ENCODE results near the gene C10orf95. TPM values are rescaled to one million over a fixed set of nuclear protein-coding genes. Genes with fewer than 3 reads are reported as not detected.

C10orf95 gene
- total and polyA plus RNA-seq, 11 donors = 0.18 to 0.21 TPM; not detected in 9

DNA sequence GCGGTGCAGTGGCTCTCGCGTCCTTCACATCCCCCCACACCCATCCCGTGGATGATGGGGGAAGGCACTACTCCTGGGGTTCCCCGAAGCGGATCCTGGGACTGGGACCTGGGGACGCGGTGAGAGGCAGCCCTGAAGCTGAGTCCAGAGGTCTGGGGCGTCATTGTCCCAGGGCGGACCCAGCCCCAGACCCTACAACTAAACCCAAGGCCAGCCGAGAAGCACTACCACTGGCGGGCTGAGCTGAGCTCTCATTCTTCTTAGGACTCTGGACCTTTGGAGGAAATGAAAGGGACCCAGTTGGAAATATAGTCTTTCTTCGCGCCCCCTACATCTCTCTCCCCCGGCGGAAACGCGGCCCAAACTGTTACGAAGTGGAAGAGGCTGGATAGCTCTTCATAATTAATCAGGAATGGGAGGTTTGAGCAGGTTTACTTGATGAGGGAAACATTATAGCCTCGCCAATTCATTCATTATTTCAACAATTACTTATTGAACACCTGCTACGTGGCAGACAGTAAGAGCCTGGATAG lies 31.1 kb downstream of the C10orf95 start:
- WGBS, 4 donors = 1 to 3% (median 2%) methylated on average over 21 of the region's 21 CpGs
- peak overlapping the region; percentile 52 to 99 (median 88) for H3K4me3 ChIP-seq
- ATAC-seq (no peak), DNase-seq (no peak)
- TF ChIP-seq, protein P1, sequence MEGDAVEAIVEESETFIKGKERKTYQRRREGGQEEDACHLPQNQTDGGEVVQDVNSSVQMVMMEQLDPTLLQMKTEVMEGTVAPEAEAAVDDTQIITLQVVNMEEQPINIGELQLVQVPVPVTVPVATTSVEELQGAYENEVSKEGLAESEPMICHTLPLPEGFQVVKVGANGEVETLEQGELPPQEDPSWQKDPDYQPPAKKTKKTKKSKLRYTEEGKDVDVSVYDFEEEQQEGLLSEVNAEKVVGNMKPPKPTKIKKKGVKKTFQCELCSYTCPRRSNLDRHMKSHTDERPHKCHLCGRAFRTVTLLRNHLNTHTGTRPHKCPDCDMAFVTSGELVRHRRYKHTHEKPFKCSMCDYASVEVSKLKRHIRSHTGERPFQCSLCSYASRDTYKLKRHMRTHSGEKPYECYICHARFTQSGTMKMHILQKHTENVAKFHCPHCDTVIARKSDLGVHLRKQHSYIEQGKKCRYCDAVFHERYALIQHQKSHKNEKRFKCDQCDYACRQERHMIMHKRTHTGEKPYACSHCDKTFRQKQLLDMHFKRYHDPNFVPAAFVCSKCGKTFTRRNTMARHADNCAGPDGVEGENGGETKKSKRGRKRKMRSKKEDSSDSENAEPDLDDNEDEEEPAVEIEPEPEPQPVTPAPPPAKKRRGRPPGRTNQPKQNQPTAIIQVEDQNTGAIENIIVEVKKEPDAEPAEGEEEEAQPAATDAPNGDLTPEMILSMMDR (IDR thresholded peaks at IDR 0.05) = peak in 1 of 12 donors; percentile 2
- no peak for TF ChIP-seq POLR2A (IDR thresholded peaks at IDR 0.05)
- peaks cover 4 to 33% (median 16%) of the 10 kb centered on the region in 9 donors for H3K27me3 ChIP-seq
- H3K36me3 ChIP-seq = peaks cover 0 to 21% (median 13%) of the 10 kb centered on the region in 9 donors
- no peaks in the 10 kb centered on the region for H3K9me3 ChIP-seq
- H3K4me1 ChIP-seq = peaks cover 6 to 45% (median 28%) of the 10 kb centered on the region in 12 donors
- H3K27ac ChIP-seq = peak overlapping the region; percentile 61 to 96 (median 90)
- intact Hi-C loops (cut with DNase I) = loop anchor here in 4 of 10 donors (2.0 to 5.0 kb wide), 4 partner anchors 25 to 59 kb away; partner anchors contain the start of gene NFKB2 (in 3 of the 4)

DNA sequence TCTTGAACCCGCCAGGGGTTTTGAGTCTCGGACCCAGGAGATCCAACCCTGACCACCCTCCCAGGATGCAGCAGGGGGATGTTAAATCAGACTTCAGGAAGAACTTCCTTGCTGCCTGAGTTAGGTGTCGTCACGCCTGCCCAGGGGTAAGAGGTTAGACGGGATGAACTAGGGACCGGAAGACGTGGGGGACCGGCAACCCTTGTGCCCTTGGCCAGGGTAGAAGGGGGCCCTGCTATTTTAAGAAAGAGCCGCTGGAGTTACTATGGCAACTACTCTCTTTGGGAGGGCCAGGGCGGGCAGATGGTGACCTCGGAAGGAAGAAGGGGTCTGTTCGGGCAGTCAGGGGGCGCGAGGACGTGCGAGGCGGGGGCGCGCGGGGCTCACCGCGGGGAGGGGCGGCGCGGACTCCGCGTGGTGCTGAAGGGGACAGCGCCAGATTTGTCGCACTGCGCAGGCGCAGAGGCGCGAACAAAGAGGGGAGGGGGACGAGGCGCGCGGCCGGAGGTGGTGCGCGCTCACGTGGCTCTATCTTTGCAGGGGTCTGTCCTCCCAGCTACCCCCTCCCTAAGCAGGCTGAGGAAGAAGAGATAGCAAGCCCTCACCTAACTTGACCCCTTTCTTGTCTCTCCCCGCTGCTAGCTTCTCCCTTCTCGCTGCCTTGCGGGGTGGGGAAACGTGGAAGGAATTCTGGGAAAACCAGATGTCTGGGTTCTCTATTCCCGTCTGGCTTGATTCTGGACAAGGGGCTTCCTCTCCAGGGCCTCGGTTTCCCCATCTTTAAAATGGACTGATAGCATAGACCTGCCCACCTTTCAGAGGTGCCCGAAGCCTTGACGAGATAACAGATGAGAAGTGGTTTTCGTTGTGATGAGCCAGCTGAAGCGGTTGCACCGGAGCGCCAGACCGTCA lies 31.8 kb downstream of the C10orf95 start:
- ATAC-seq = peak in 1 of 4 donors; percentile 20
- no peak for TF ChIP-seq POLR2A (IDR thresholded peaks at IDR 0.05)
- TF ChIP-seq, protein P1 (IDR thresholded peaks at IDR 0.05) = no peak

DNA sequence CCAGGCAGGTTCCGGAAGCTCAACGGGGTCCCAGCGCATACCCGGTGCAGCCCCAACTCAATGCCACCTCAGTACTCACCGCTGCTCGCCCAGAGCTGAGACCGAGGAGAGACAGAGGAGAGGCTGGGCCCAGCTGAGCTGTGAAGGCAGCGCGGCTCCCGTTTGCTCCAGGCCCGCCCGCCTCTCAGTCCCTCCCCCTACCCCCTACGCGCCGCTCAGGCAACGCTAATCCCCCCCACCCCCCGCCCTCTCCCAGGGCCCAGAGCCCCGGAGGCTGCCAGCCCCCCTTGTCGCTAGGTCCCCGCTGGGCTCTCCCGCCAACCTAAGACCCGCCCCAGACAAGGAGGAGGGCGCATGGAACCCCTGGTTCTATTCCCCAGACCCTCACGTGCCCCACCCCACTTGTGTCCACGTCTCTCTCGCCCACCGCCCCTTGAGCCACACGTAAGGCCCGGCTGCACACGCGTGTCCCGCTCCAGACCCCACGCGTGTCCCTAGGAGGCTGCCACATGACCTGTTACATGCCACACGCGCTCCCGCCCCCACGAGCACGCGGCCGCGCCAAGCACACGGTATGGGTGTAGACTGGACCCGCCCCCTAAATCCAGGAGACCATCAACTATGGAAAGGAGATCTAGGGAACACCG lies 32.6 kb downstream of the C10orf95 start, which contains the start of gene PSD:
PSD (minus strand) TSS at position 164 of the 647 bp plus-strand sequence. CDS start 1,747 bp downstream, outside the sequence.
- DNase-seq (no peak), ATAC-seq (no peak)
- Histone ChIP-seq H3K27ac (peak within 1 kb of the TSS in 1 of 12 donors; percentile 91), H3K27me3 (peaks cover 7 to 48% (median 26%) of the 10 kb centered on the region in 9 donors), H3K36me3 (peaks cover 0 to 9% (median 7%) of the 10 kb centered on the region in 9 donors), H3K4me1 (peaks cover 6 to 44% (median 28%) of the 10 kb centered on the region in 12 donors), H3K4me3 (peak within 1 kb of the TSS; percentile 13 to 99 (median 88)), H3K9me3 (no peaks in the 10 kb centered on the region)
- TF ChIP-seq, protein P1 (IDR thresholded peaks at IDR 0.05) = no peak
- no peak for TF ChIP-seq POLR2A (IDR thresholded peaks at IDR 0.05)
- WGBS, 4 donors = 1 to 3% (median 2%) methylated on average over 22 to 45 of the region's 45 CpGs
- intact Hi-C loops (cut with DNase I) = loop anchor here in 1 of 10 donors (10.0 kb wide), 1 partner anchor 254 kb away; no protein-coding TSS in a partner anchor

More for the DNA sequence above, 31.8 kb downstream of the C10orf95 start:
- no peaks in the 10 kb centered on the region for H3K9me3 ChIP-seq
- peaks cover 6 to 45% (median 28%) of the 10 kb centered on the region in 12 donors for H3K4me1 ChIP-seq
- intact Hi-C loops (cut with DNase I) = loop anchor here in 4 of 10 donors (2.0 to 10.0 kb wide), 5 partner anchors 25 to 255 kb away; partner anchors contain the start of gene NFKB2 (in 3 of the 4)
- 1 to 2% (median 1%) methylated on average over 53 to 54 of the region's 54 CpGs for WGBS, 4 donors
- peaks cover 0 to 17% (median 13%) of the 10 kb centered on the region in 9 donors for H3K36me3 ChIP-seq
- peak in 4 of 5 donors; percentile 34 to 64 (median 61) for DNase-seq
- peaks cover 7 to 41% (median 22%) of the 10 kb centered on the region in 9 donors for H3K27me3 ChIP-seq
- peak overlapping the region in 6 of 12 donors; percentile 88 to 96 (median 90) for H3K27ac ChIP-seq
- H3K4me3 ChIP-seq = peak overlapping the region; percentile 13 to 99 (median 88)

All from heart left ventricle (tissue), 16 donors.